HepG2 (cell line): ENCODE results near the gene TLE2. TPM values are rescaled to one million over a fixed set of nuclear protein-coding genes. Genes with fewer than 3 reads are reported as not detected.

Experiments
- ATAC-seq: fragments of 200-7000 bp; cut with Tn5 transposase; 3 replicates; pipeline ENCODE4 v1.9.1; 2020; ENCODE audit warnings: mild to moderate bottlenecking, moderate library complexity
- BruUV-seq: library from RNA; stranded (reverse); fragments of 400-500 nt; replicated peaks from 2 replicates; lab custom pipeline; 2021; lab: Mats Ljungman, UMichigan
- CTCF ChIA-PET: fragments of 300-600 bp; formaldehyde crosslinking; extraction: SDS; loops from one replicate; lab custom pipeline; 2021; ENCODE audit warnings: low total read pairs, inconsistent platforms, low intra/inter-chr PET ratio; lab: Yijun Ruan, JAX
- POLR2A ChIA-PET: fragments of 350-600 bp; sonication (Branson Sonifier 250); formaldehyde crosslinking; loops from one replicate; lab custom pipeline; 2020; ENCODE audit warnings: antibody characterized with exemption, inconsistent platforms; lab: Yijun Ruan, JAX
- DNase-seq: peaks from one replicate; pipeline ENCODE4 v3.0.0-alpha.2; 2015; ENCODE audit warnings: low spot score
- FAIRE-seq: peaks from 3 replicates; lab custom pipeline; 2011; peaks lifted over from hg19 to GRCh38; lab: Jason Lieb, UNC
- H2AFZ ChIP-seq: one replicate; pipeline ENCODE4 v1.6.1; 2011; ENCODE audit warnings: low read length, inconsistent platforms
- H3K27ac ChIP-seq: fragments of 300-600 bp; 3 replicates; pipeline ENCODE4 v1.8.0; 2011; ENCODE audit warnings: mixed run types, mild to moderate bottlenecking, mixed read lengths, low read length, inconsistent platforms; ENCODE audit not compliant: insufficient read depth; ENCODE audit errors: extremely low read length
- H3K27me3 ChIP-seq, 2 experiments: fragments of 200-600 bp in 1 of 2; 2 replicates in 1 of 2; 3 replicates in 1 of 2; pipeline versions ENCODE4 v1.6.0 to v1.8.0; 2011; ENCODE audit warnings: low read length in 2 of 2, mild to moderate bottlenecking in 2 of 2, moderate library complexity in 2 of 2, inconsistent platforms in 1 of 2; ENCODE audit not compliant: insufficient read depth in 2 of 2, control insufficient read depth in 1 of 2
- H3K36me3 ChIP-seq, 2 experiments: fragments of 200-600 bp in 1 of 2; replicated peaks in 1 of 2; 2 replicates in 1 of 2; 3 replicates in 1 of 2; pipeline versions ENCODE4 v1.5.1 to v1.8.0; 2011; ENCODE audit warnings: low read length in 2 of 2, inconsistent platforms in 1 of 2; ENCODE audit not compliant: insufficient read depth in 2 of 2, control insufficient read depth in 1 of 2
- H3K4me1 ChIP-seq: 2 replicates; pipeline ENCODE4 v1.5.1; 2012; ENCODE audit warnings: low read length, inconsistent platforms; ENCODE audit not compliant: insufficient read depth
- H3K4me2 ChIP-seq: 2 replicates; pipeline ENCODE4 v1.6.0; 2011; ENCODE audit warnings: low read depth, low read length, inconsistent platforms
- H3K4me3 ChIP-seq, 3 experiments: fragments of 200-600 bp in 1 of 3; sonication (generic), shearing (Covaris generic) in 1 of 3; replicated peaks in 1 of 3; 2 replicates each; pipeline ENCODE4 v1.5.1; 2011 to 2016; ENCODE audit warnings: low read length in 3 of 3, inconsistent platforms in 2 of 3, low read depth in 2 of 3, mild to moderate bottlenecking in 2 of 3, control low read depth in 1 of 3, mixed read lengths in 1 of 3; ENCODE audit not compliant: insufficient read depth in 1 of 3
- H3K79me2 ChIP-seq: one replicate; pipeline ENCODE4 v1.6.1; 2011; ENCODE audit warnings: low read length, inconsistent platforms; ENCODE audit not compliant: insufficient read depth
- H3K9ac ChIP-seq: 2 replicates; pipeline ENCODE4 v1.6.0; 2011; ENCODE audit warnings: mild to moderate bottlenecking, low read depth, low read length, inconsistent platforms; ENCODE audit not compliant: insufficient read depth
- H3K9me3 ChIP-seq: 2 replicates; pipeline ENCODE4 v1.5.1; 2012; ENCODE audit warnings: mild to moderate bottlenecking, low read length
- H4K20me1 ChIP-seq: 2 replicates; pipeline ENCODE4 v1.6.0; 2011; ENCODE audit warnings: inconsistent platforms, mild to moderate bottlenecking, low read length, moderate library complexity; ENCODE audit not compliant: insufficient read depth
- EHMT2 ChIP-seq: fragments of 200-600 bp; sonication (generic); IDR thresholded peaks from 2 replicates; pipeline ENCODE4 v1.7.0; 2017; ENCODE audit warnings: antibody characterized with exemption, low read depth, low read length, borderline replicate concordance
- GATAD2A ChIP-seq: IDR thresholded peaks from 2 replicates; pipeline ENCODE4 v1.6.1; 2016
- KDM2A ChIP-seq: sonication (generic); formaldehyde crosslinking; IDR thresholded peaks from 2 replicates; pipeline ENCODE4 v1.4.0; 2020; ENCODE audit warnings: low read depth, missing genetic modification reagents, borderline replicate concordance
- MIXL1 ChIP-seq: IDR thresholded peaks from 2 replicates; pipeline ENCODE4 v1.6.1; 2016
- SKI ChIP-seq: fragments of 450-650 bp; IDR thresholded peaks from one replicate; pipeline ENCODE4 v1.6.1; 2018; ENCODE audit warnings: mild to moderate bottlenecking; ENCODE audit not compliant: partially characterized antibody
- SPEN ChIP-seq: sonication (generic); formaldehyde crosslinking; IDR thresholded peaks from 2 replicates; pipeline ENCODE4 v1.5.1; 2020; ENCODE audit warnings: low read depth, mild to moderate bottlenecking, missing genetic modification reagents
- ZFP91 ChIP-seq: sonication (generic); formaldehyde crosslinking; IDR thresholded peaks from 2 replicates; pipeline ENCODE4 v1.9.0; 2022; ENCODE audit warnings: missing genetic modification reagents, mild to moderate bottlenecking, borderline replicate concordance
- ZKSCAN1 ChIP-seq: fragments of 150-350 bp; IDR thresholded peaks from 2 replicates; pipeline ENCODE4 v1.6.1; 2014; ENCODE audit warnings: low read length
- ZNF275 ChIP-seq: sonication (generic); formaldehyde crosslinking; IDR thresholded peaks from 2 replicates; pipeline ENCODE4 v1.8.0; 2022; ENCODE audit warnings: missing genetic modification reagents, mild to moderate bottlenecking, inconsistent platforms, borderline replicate concordance
- ZNF740 ChIP-seq: sonication (generic); formaldehyde crosslinking; IDR thresholded peaks from 2 replicates; pipeline ENCODE4 v1.4.0; 2020; ENCODE audit warnings: missing genetic modification reagents
- WGBS: methylation state at CpG from one replicate; pipeline ENCODE4 v1.1.6; 2017; ENCODE audit warnings: low lambda C conversion rate; 5-methylcytosine and 5-hydroxymethylcytosine counted together
- in situ Hi-C: cut with HindIII; loops from 2 replicates; pipeline ENCODE4 v1.10.0; 2017; ENCODE audit warnings: low pct_unique_long_range_greater_than_20kb; ENCODE audit not compliant: extremely low pct_ligation_motif_present
- intact Hi-C: fragments of 100-400 bp; cut with micrococcal nuclease; formaldehyde crosslinking; loops from one replicate; pipeline ENCODE4 v1.10.0; 2022; ENCODE audit not compliant: unreplicated experiment
- polyA plus RNA-seq, 8 experiments: library from polyadenylated mRNA; depleted of rRNA in 3 of 8; stranded (reverse) in 7 of 8; unstranded in 1 of 8; fragments of >200 nt; fragmentation: Illumina TruSeq in 4 of 8; extraction: Trizol in 4 of 8; gene quantifications; 2 replicates each; pipeline versions ENCODE4 v1.2.1 to v1.2.3, GENCODE V29; 2011 to 2016; ENCODE audit warnings: low read depth in 4 of 8, missing spikeins in 1 of 8, mixed read lengths in 1 of 8; ENCODE audit not compliant: insufficient read depth in 1 of 8
- total RNA-seq, 5 experiments: library from RNA; depleted of rRNA; stranded (reverse); fragments of >200 nt; fragmentation: Illumina TruSeq; extraction: Trizol; gene quantifications; 2 replicates each; pipeline ENCODE4 v1.2.3, GENCODE V29; 2016; ENCODE audit warnings: low read depth in 1 of 5
- TF ChIP-seq, protein P1 (sequence below), 2 experiments: fragments of 450-650 bp in 1 of 2; sonication (generic) in 1 of 2; formaldehyde crosslinking; IDR thresholded peaks; 2 replicates each; pipeline versions ENCODE4 v1.5.0 to v1.8.0; 2020 to 2022; ENCODE audit warnings: mild to moderate bottlenecking in 1 of 2, missing genetic modification reagents in 1 of 2
- TF ChIP-seq, protein P2 (sequence below): IDR thresholded peaks from 2 replicates; pipeline ENCODE4 v1.6.1; 2016; ENCODE audit warnings: missing compliant biosample characterization, missing genetic modification reagents, borderline replicate concordance

The TLE2 gene
- total and polyA plus RNA-seq, 2 of the 13 experiments (the other 11 are each of a cell fraction or from before 2014, with no cell fraction given): 0.07 to 0.81 TPM

DNA sequence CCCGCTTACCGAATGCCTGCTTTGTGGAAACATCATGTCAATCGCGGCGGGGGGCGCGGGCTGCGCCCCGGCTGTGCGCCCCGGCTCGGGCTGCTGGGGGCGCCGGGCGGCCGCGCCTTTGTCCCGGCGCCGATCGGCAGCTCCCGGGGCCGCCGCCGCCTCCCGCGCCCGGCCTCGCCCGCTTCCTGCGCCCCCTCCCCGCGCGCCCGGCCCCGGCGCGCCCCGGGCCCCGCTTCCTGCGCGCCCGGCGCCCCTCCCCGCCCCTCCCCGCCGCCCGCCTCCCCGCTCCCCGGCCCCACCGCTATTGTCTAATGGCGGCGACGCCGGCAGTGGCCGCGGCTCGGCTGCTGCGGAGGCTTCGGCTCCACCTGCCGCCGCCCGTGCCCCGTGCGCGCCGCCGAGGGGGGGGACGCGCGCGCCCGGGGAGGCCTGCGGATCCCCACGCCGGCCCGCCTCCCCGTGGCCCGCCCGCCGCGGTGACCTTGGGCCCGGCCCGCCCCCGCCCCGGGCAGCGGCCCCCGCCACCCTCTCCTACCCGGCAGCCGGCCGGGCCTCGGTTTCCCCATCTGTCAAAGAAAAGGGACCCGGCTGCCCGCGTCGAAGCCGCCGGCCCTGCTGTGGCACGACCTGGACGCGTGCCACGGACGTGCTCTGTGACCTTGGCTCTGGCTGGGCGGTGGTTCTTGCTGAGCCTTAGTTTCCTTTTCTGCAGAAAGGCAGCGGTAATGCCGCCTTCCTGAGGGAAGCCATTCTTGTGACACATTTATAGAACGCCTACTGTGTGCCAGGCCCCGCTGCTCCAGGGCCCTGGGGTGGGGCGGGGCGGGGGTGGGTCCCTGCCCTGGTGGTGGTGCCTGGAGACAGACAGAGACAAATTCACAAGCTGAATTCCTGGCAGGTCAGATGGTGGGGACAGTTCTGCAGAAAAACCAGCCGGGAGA lies 33.4 kb upstream of the TLE2 start, which contains the start of gene TLE5:
Gene TLE5, minus strand, starts transcription at position 331 of the 941 bp plus-strand sequence. Its CDS starts 295 bp downstream, at position 36.
- Histone ChIP-seq H3K79me2 (peaks cover 5% of the 10 kb centered on the region), H4K20me1 (no peaks in the 10 kb centered on the region), H3K27me3 (no peaks in the 10 kb centered on the region), H3K4me2 (peak within 1 kb of the TSS; percentile 78), H3K4me3 (peak within 1 kb of the TSS; percentile 57 to 70 (median 66); a peak in 5 of 6 replicates), H3K36me3 (peaks cover 5 to 23% of the 10 kb centered on the region in 2 experiments), H3K9ac (peak within 1 kb of the TSS; percentile 68), H3K9me3 (no peaks in the 10 kb centered on the region), H3K27ac (peak within 1 kb of the TSS; percentile 68), H2AFZ (no peak within 1 kb of the TSS), H3K4me1 (peaks cover 56% of the 10 kb centered on the region)
- FAIRE-seq (no peak), ATAC-seq (peak; percentile 39), DNase-seq (peak; percentile 43)
- 9% methylated on average over 7 of the region's 111 CpGs for WGBS
- in situ Hi-C loops (no loop called here), intact Hi-C loops (no loop called here)
- no TSS peak for BruUV-seq
- CTCF ChIA-PET: no interaction called here
- POLR2A ChIA-PET: interaction anchor here (1.0 to 1.7 kb wide), 5 partner anchors 10 to 42 kb away, joined by 3 to 7 read pairs (median 3); no protein-coding TSS in a partner anchor
- 0 out of 2 replicates have a peak, but pooled peaks have one; percentile 10 for TF ChIP-seq ZFP91 (CRISPR knock-in tag)
- TF ChIP-seq, protein P1, sequence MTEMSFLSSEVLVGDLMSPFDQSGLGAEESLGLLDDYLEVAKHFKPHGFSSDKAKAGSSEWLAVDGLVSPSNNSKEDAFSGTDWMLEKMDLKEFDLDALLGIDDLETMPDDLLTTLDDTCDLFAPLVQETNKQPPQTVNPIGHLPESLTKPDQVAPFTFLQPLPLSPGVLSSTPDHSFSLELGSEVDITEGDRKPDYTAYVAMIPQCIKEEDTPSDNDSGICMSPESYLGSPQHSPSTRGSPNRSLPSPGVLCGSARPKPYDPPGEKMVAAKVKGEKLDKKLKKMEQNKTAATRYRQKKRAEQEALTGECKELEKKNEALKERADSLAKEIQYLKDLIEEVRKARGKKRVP (CRISPR knock-in tag; IDR thresholded peaks at IDR 0.05): 0 out of 4 replicates have a peak, but pooled peaks of 1 of the 2 experiments have one; percentile 16
- peak; percentile 90 for TF ChIP-seq ZKSCAN1
- TF ChIP-seq, protein P2, sequence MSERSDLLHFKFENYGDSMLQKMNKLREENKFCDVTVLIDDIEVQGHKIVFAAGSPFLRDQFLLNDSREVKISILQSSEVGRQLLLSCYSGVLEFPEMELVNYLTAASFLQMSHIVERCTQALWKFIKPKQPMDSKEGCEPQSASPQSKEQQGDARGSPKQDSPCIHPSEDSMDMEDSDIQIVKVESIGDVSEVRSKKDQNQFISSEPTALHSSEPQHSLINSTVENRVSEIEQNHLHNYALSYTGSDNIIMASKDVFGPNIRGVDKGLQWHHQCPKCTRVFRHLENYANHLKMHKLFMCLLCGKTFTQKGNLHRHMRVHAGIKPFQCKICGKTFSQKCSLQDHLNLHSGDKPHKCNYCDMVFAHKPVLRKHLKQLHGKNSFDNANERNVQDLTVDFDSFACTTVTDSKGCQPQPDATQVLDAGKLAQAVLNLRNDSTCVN (CRISPR knock-in tag): 0 out of 2 replicates have a peak, but pooled peaks have one; percentile 19
- TF ChIP-seq EHMT2: no peak
- no peak for TF ChIP-seq ZNF275 (CRISPR knock-in tag)
- 0 out of 2 replicates have a peak, but pooled peaks have one; percentile 10 for TF ChIP-seq MIXL1 (CRISPR knock-in tag)
- no peak for TF ChIP-seq SKI
- TF ChIP-seq GATAD2A (CRISPR knock-in tag): peak; percentile 26; the same call in 1 of the 2 replicates
- TF ChIP-seq SPEN (CRISPR knock-in tag): 0 out of 2 replicates have a peak, but pooled peaks have one; percentile 17
- peak; percentile 37; the same call in 1 of the 2 replicates for TF ChIP-seq KDM2A (CRISPR knock-in tag)
- peak; percentile 48; the same call in 1 of the 2 replicates for TF ChIP-seq ZNF740 (CRISPR knock-in tag)
